Measurements from ENCODE around the gene ELMO1.

The ELMO1 gene

DNA sequence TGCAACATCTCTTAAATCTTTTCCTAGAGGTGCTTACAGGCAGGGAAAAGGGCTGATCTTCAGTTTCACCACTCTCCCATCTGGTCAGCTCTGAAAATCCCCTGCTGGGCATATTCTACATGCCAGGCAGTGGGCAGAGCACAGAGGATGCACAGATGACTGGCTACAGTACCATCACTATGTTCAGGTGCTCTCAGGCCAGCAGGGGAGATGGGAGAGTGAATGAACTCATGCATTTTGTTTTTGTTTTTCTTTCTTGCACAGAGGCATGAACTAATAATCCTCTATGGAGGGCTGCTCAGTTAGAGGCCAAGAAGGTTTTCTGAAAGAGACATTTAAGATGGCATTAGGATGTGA lies 19.3 kb downstream of the ELMO1 start:
- no peak for DNase-seq

DNA sequence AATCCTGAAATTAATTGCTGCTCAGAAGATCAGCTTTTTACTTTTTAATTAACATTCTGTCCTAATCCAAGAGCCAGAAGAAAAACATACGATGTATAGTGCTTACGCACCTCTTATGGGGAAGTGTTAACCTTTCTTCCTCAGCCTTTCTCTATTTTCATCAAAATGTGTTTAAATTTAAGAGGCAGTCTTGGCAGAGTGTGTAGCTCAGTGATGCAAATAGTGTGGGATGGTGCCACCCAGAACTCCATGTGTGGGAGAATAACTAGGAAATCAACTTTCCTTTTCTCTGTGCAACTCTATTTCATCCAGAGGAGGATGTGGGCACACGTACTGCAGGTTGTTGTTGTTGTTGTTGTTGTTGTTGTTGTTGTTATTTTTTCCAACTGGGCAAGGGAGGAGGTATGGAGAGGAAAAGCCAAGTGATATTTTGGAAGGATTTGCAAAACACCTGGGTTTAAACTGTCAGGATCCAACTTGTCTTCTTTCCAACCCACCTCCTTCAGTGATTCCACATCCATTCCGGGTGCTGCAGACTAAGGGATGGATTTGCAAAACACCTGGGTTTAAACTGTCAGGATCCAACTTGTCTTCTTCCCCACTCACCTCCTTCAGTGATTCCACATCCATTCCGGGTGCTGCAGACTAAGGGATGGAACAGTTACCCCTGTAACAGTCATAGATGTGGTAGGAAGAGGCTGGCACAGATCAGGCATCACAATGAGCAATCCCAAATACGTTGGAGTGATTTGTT lies 19.8 kb downstream of the ELMO1 start:
- DNase-seq: no peak

GRCh38 chr7:37427276-37427940 lies 21.3 kb downstream of the ELMO1 start:
- DNase-seq: no peak

GRCh38 chr7:37425498-37425897 lies 23.2 kb downstream of the ELMO1 start:
- no peak for DNase-seq

- DNase-seq: no peak
Measured at GRCh38 chr7:37424995-37425394, 23.7 kb downstream of the ELMO1 start.

DNA sequence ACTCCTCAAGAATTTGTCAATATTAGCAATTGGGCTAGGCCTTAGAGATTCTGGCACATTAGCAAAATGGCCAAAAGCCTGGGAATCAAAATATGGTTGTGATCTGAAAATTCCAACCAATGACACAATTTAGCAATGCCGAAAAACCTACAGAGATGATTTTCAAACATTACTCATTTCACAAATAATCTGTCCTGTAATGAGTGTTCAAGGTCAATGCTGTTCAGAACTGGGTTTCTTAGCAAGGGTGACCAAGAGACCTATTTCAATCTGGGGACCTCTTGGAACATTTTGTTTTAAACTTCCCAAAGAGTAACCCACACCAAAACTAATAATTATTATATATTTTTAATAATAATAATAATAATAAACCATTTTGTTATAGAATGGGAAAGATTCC lies 24.1 kb downstream of the ELMO1 start:
- no peak for DNase-seq

GRCh38 chr7:37421861-37422500 lies 26.7 kb downstream of the ELMO1 start:
- no peak for DNase-seq

GRCh38 chr7:37420946-37421695 lies 27.5 kb downstream of the ELMO1 start:
- DNase-seq: no peak

DNA sequence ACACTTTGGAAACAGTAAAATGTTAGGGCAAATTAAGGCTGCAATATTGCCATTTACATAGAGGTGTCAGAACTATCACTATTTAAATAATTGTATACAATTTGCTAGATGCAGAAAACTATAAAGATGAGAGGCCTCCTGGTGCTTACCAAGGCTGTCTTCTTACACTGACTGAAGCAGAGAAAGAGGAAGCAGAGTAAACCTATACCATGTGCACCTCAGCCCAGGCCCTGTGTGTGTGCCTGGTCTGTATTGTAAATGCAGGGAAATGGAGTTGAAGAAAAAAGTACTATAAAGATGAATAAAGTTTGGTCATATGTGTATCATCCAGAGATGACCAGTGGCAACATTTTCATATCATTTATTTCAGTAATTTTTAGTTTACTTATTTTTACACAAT lies 29.2 kb downstream of the ELMO1 start:
- no peak for DNase-seq

GRCh38 chr7:37418381-37418780 lies 30.3 kb downstream of the ELMO1 start:
- no peak for DNase-seq

DNA sequence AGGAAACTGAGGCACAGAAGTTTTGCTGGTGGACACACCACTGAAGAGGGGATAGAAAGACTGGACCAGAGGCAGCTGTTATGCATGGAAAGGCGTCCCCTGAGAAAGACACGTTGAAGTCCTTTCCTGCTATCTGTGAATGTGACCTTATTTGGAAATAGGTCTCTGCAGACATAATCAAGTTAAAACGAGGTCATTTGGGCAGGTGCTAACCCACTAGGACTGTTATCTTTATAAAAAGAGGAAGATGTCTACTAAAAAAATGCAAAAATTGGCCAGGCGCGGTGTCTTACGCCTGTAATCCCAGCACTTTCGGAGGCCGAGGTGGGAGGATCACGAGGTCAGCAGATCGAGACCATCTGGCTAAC lies 31.6 kb downstream of the ELMO1 start:
- DNase-seq: no peak

DNA sequence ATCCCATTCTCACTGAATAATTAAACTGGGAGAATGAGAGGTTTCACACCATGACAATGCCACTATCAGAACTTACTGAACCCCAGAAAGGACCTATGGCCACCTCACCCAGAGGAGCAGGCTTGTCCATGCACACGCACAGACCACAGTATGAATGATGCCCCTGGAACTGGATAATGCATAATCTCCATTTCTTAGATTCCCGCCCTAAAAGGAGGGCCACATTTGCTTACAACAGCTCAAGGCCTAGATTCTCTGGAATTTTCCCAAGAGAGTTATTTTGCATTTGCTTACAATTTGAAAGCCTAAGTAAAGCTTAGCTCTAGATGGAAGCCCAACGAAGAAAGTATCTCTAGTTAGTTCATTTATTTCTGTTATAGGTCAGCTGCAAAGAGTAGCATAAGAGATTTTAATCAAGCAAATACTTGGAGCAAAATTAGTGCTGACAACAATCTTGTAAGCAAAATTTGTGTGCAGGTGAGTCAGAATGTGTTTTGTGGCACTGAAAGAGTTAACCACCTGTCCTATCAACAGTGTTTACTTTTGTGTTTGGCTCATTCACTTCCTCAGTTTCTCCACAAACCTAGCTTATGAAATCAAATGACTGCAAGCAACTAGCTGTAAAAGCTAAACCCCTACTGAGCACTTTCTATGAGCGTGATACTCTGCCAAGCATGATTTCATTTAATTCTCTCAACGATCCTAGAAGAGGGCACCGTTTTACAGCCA lies 32.1 kb downstream of the ELMO1 start:
- no peak for DNase-seq

DNA sequence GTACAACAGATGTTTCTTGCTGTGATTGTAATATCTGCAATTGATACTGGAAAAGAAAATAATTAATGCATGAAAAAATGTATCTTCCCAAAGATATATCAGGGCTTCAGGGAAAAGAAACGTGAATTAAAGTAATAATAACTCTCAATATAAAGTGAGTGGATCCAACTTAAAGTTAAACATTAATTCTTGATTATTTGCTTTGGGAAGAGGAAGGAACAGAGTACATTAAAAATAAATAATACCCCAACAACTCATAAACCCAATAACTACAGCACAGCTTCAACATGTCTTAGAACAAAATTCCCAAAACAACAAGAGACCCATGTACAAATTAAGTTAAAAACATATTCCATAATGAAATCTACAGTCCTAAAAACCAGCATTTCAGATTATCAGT lies 33.0 kb downstream of the ELMO1 start:
- DNase-seq: no peak

GRCh38 chr7:37414352-37414983 lies 34.2 kb downstream of the ELMO1 start:
- no peak for DNase-seq

DNA sequence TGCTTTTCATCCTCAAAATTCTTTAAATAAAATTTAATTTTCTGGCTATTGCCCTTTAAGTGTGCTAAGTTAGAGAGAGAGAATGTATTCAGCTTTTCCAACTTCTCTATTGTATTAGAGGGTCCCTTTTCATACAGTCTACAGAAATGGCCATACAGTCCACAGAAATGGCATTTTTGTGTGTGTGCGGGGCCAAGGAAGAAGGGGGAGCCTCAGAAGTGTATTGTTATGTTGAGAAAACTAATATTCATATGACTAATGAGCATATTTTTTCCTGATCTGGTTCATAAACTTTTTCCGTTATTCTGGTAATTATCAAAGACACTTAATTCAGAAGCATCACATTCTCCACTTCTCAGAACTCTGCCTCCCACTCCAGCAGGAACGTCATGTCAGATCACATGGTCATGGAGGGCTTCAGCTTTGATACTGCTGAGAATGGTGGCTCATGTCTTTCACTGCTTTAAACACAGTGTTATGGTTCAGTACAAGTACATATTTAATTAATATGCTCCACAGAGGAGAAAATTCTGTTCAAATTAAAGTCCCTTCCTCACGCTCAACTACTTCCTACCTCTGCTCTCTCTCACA lies 37.1 kb downstream of the ELMO1 start:
- no peak for DNase-seq

GRCh38 chr7:37410305-37411229 lies 38.1 kb downstream of the ELMO1 start:
- DNase-seq: no peak

DNA sequence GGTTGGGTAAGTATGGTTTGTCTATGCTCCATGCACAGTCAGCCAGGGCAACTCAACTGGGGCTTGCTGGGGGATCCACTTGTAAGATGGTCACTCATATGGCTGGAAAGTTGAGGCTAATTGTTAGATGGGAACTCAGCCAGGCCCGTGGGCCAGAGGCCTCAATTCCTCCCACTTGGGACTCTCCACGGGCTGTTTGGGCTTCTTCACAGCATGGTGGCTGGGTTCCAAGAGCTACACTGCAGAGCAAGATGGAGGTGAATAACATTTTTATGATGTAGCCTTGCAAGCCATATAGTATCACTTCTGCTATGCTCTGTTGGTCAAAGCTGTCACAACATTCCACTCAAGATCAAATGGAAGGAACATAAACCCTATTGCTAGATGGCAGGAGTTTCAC lies 39.2 kb downstream of the ELMO1 start:
- no peak for DNase-seq

DNA sequence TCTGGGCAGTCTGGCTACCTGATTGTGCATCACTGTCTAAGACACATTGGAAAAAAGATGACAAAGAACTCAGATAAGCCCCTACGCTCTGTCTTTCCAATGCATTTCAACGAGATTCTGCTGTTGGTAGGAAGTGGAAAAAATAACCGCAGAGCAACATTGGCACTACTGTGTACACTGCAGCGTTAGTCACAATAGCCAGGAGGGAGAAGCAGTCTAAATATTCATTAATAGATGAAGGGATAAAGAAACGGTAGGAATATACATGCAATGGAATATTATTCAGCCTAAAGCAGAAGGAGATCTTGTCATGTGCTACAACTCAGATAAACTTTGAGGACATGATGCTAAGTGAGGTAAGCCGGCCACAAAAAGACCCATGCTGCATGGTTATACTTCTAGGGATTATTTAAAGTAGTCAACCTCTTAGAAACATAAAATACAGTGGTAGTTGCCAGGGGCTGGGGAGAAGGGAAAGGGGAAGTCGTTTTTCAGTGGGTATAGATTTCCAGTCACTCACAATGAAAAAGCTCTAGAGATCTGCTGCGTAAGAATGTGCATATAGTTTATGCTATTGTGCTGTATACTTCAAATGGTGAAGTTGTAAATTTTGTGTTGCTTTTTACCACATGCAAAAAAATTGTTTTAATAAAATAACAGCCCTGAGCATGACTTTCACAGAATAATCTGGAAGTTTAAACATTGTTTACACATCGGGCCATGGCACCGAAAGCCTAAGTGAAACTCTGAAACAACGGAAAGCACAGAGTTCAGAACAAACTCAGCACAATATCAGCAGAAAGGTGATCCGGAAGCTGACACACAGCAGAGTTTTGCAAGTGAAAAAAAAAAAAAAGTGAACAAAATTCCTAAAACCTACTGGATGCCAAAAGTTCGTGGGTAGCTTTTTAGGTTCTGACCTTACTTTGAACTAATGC lies 40.1 kb downstream of the ELMO1 start:
- no peak for DNase-seq

- no peak for DNase-seq
Measured at GRCh38 chr7:37405603-37406122, 43.0 kb downstream of the ELMO1 start.

- no peak for DNase-seq
Measured at GRCh38 chr7:37405128-37405527, 43.5 kb downstream of the ELMO1 start.
